K562 (cell line): ENCODE results near the gene ZNHIT3. TPM values are rescaled to one million over a fixed set of nuclear protein-coding genes. Genes with fewer than 3 reads are reported as not detected.

Experiments used
- ATAC-seq: fragments of 200-7000 bp; cut with Tn5 transposase; 3 replicates; pipeline ENCODE4 v1.9.1; 2020; ENCODE audit warnings: moderate library complexity
- BruUV-seq: library from RNA; stranded (reverse); fragments of 400-500 nt; replicated peaks from 2 replicates; lab custom pipeline; 2021; lab: Mats Ljungman, UMichigan
- CTCF ChIA-PET: fragments of 300-600 bp; formaldehyde crosslinking; extraction: SDS; loops from one replicate; lab custom pipeline; 2021; ENCODE audit warnings: low intra/inter-chr PET ratio; lab: Yijun Ruan, JAX
- POLR2A ChIA-PET: fragments of 300-600, 350-650 bp; sonication (Branson Sonifier 250); formaldehyde crosslinking; extraction: SDS; loops from one replicate; lab custom pipeline; 2021; ENCODE audit warnings: antibody characterized with exemption, inconsistent platforms; lab: Yijun Ruan, JAX
- DNase-seq, 4 experiments: peaks; one replicate each; pipeline versions ENCODE4 v3.0.0 to v3.0.0-alpha.2; 2011 to 2018; ENCODE audit warnings: low spot score in 3 of 4, mixed read lengths in 3 of 4; ENCODE audit errors: extremely low read depth in 1 of 4
- FAIRE-seq: peaks from 2 replicates; lab custom pipeline; 2011; peaks lifted over from hg19 to GRCh38; lab: Jason Lieb, UNC
- H2AFZ ChIP-seq: 2 replicates; pipeline ENCODE4 v1.6.0; 2011; ENCODE audit warnings: low read depth, low read length, control low read depth, inconsistent platforms
- H3K27ac ChIP-seq: fragments of 200-600 bp; 3 replicates; pipeline ENCODE4 v1.8.0; 2011; ENCODE audit warnings: low read depth, mild to moderate bottlenecking, control low read depth, inconsistent platforms, low read length, moderate library complexity, mixed read lengths; ENCODE audit errors: extremely low read depth
- H3K27me3 ChIP-seq, 2 experiments: fragments of 300-600 bp in 1 of 2; 2 replicates in 1 of 2; 3 replicates in 1 of 2; pipeline versions ENCODE4 v1.6.0 to v1.8.0; 2011; ENCODE audit warnings: inconsistent platforms in 2 of 2, low read length in 2 of 2, mild to moderate bottlenecking in 1 of 2, mixed read lengths in 1 of 2, moderate library complexity in 1 of 2; ENCODE audit not compliant: control insufficient read depth in 2 of 2, insufficient read depth in 2 of 2
- H3K36me3 ChIP-seq: fragments of 300-600 bp; 3 replicates; pipeline ENCODE4 v1.8.0; 2011; ENCODE audit warnings: mild to moderate bottlenecking, low read length, inconsistent platforms; ENCODE audit not compliant: control insufficient read depth, insufficient read depth
- H3K4me1 ChIP-seq, 2 experiments: fragments of 200-600 bp in 1 of 2; replicated peaks in 1 of 2; 2 replicates in 1 of 2; 3 replicates in 1 of 2; pipeline versions ENCODE4 v1.5.1 to v1.8.0; 2011; ENCODE audit warnings: inconsistent platforms in 2 of 2, low read length in 2 of 2, mild to moderate bottlenecking in 1 of 2, mixed read lengths in 1 of 2, moderate library complexity in 1 of 2; ENCODE audit not compliant: control insufficient read depth in 2 of 2, insufficient read depth in 2 of 2
- H3K4me2 ChIP-seq: 2 replicates; pipeline ENCODE4 v1.6.1; 2011; ENCODE audit warnings: low read length, control low read depth, inconsistent platforms, mixed read lengths; ENCODE audit not compliant: insufficient read depth
- H3K4me3 ChIP-seq: fragments of 200-600 bp; sonication (generic), shearing (Covaris generic); 2 replicates; pipeline ENCODE4 v1.5.1; 2016; ENCODE audit warnings: control low read depth, inconsistent platforms
- H3K79me2 ChIP-seq: fragments of 200-600 bp; 3 replicates; pipeline ENCODE4 v1.8.0; 2011; ENCODE audit warnings: low read length, inconsistent platforms; ENCODE audit not compliant: control insufficient read depth, insufficient read depth
- H3K9ac ChIP-seq, 2 experiments: 2 replicates each; pipeline versions ENCODE4 v1.6.0 to v1.6.1; 2011; ENCODE audit warnings: low read depth in 2 of 2, low read length in 2 of 2, control low read depth in 1 of 2, inconsistent platforms in 1 of 2, mild to moderate bottlenecking in 1 of 2, mixed read lengths in 1 of 2; ENCODE audit not compliant: insufficient read depth in 1 of 2
- H3K9me1 ChIP-seq: one replicate; pipeline ENCODE4 v1.6.0; 2011; ENCODE audit warnings: inconsistent platforms, mild to moderate bottlenecking, low read length, moderate library complexity; ENCODE audit not compliant: control insufficient read depth, insufficient read depth
- H3K9me3 ChIP-seq: replicated peaks from 2 replicates; pipeline ENCODE4 v1.5.1; 2011; ENCODE audit warnings: low read depth, low read length, inconsistent platforms; ENCODE audit not compliant: control insufficient read depth, insufficient read depth
- H4K20me1 ChIP-seq: replicated peaks from 2 replicates; pipeline ENCODE4 v1.6.1; 2011; ENCODE audit warnings: low read length, inconsistent platforms, mixed read lengths; ENCODE audit not compliant: control insufficient read depth, insufficient read depth
- KAT7 ChIP-seq: sonication (generic); formaldehyde crosslinking; IDR thresholded peaks from 2 replicates; pipeline ENCODE4 v1.8.0; 2022; ENCODE audit warnings: missing genetic modification reagents, mild to moderate bottlenecking, borderline replicate concordance
- NCOR1 ChIP-seq: fragments of 450-650 bp; IDR thresholded peaks from 2 replicates; pipeline ENCODE4 v1.6.1; 2016; ENCODE audit warnings: mild to moderate bottlenecking, moderate library complexity
- NR2C1 ChIP-seq, 2 experiments: fragments of 450-650 bp; IDR thresholded peaks; 2 replicates each; pipeline ENCODE4 v1.6.1; 2017; ENCODE audit warnings: mild to moderate bottlenecking in 2 of 2, antibody characterized with exemption in 1 of 2, inconsistent platforms in 1 of 2, missing compliant biosample characterization in 1 of 2, missing genetic modification characterization in 1 of 2
- POLR2G ChIP-seq: fragments of 200-400 bp; formaldehyde crosslinking; IDR thresholded peaks from 2 replicates; pipeline ENCODE4 v1.6.1; 2017; ENCODE audit warnings: low read depth, mild to moderate bottlenecking, antibody characterized with exemption, low read length, moderate library complexity
- RBFOX2 ChIP-seq: fragments of 200-400 bp; formaldehyde crosslinking; IDR thresholded peaks from 2 replicates; pipeline ENCODE4 v1.6.1; 2017; ENCODE audit warnings: low read depth, mild to moderate bottlenecking, low read length, moderate library complexity
- SMARCB1 ChIP-seq: IDR thresholded peaks from 2 replicates; pipeline ENCODE4 v1.6.1; 2011; ENCODE audit warnings: improper control_type of control experiment, low read depth; ENCODE audit not compliant: insufficient read length
- TEAD2 ChIP-seq: fragments of 450-650 bp; IDR thresholded peaks from 2 replicates; pipeline ENCODE4 v1.6.1; 2016; ENCODE audit warnings: missing genetic modification characterization, control low read depth, missing compliant biosample characterization
- TOE1 ChIP-seq, 2 experiments: fragments of 450-650 bp in 1 of 2; sonication (generic) in 1 of 2; formaldehyde crosslinking in 1 of 2; IDR thresholded peaks; 2 replicates each; pipeline versions ENCODE4 v1.7.1 to v1.8.0; 2016 to 2022; ENCODE audit warnings: borderline replicate concordance in 2 of 2, mild to moderate bottlenecking in 2 of 2, antibody characterized with exemption in 1 of 2, inconsistent platforms in 1 of 2, low read depth in 1 of 2, missing genetic modification reagents in 1 of 2, moderate library complexity in 1 of 2
- ZEB2 ChIP-seq: fragments of 450-650 bp; IDR thresholded peaks from 2 replicates; pipeline ENCODE4 v1.6.1; 2016
- WGBS: fragments of 100-300 bp; shearing (Covaris generic); methylation state at CpG from one replicate; pipeline ENCODE4 v1.1.6; 2016; ENCODE audit warnings: low coverage, mixed read lengths; ENCODE audit not compliant: insufficient coverage; ENCODE audit errors: missing lambda C conversion rate; 5-methylcytosine and 5-hydroxymethylcytosine counted together
- in situ Hi-C: fragments of 300-500 bp; cut with MboI; formaldehyde crosslinking; loops from 4 replicates; pipeline ENCODE4 v1.15.0; 2018; ENCODE audit warnings: inconsistent platforms, mixed read lengths
- intact Hi-C: fragments of 100-400 bp; cut with micrococcal nuclease; formaldehyde crosslinking; loops from 2 replicates; pipeline ENCODE4 v1.14.2; 2022
- polyA plus RNA-seq, 8 experiments: library from polyadenylated mRNA; depleted of rRNA in 4 of 8; stranded (reverse) in 5 of 8; unstranded in 3 of 8; fragments of >200 nt; fragmentation: Nextera tagmentation in 2 of 8; fragmentation: Illumina TruSeq in 1 of 8; extraction: Ambion mirVana in 2 of 8; extraction: Trizol in 1 of 8; gene quantifications; 2 replicates each; pipeline versions ENCODE4 v1.2.1 to v1.2.3, GENCODE V29; 2011 to 2014; ENCODE audit warnings: inconsistent platforms in 1 of 8, missing spikeins in 1 of 8
- total RNA-seq, 7 experiments: library from RNA; depleted of rRNA in 6 of 7; stranded (reverse); fragments of >200 nt in 6 of 7; fragmentation: Illumina TruSeq in 2 of 7; extraction: Trizol in 2 of 7; gene quantifications; 2 replicates each; pipeline versions ENCODE4 v1.2.1 to v1.2.3, GENCODE V29; 2011 to 2021; ENCODE audit warnings: low replicate concordance in 1 of 7
- TF ChIP-seq, protein P1 (sequence below): sonication (generic); formaldehyde crosslinking; IDR thresholded peaks from 2 replicates; pipeline ENCODE4 v1.8.0; 2022; ENCODE audit warnings: mild to moderate bottlenecking, missing genetic modification reagents

Gene ZNHIT3
- total and polyA plus RNA-seq, 9 of the 15 experiments (the other 6 are each of a cell fraction or from before 2014, with no cell fraction given) = 45.0 to 300 (median 88.4) TPM

DNA sequence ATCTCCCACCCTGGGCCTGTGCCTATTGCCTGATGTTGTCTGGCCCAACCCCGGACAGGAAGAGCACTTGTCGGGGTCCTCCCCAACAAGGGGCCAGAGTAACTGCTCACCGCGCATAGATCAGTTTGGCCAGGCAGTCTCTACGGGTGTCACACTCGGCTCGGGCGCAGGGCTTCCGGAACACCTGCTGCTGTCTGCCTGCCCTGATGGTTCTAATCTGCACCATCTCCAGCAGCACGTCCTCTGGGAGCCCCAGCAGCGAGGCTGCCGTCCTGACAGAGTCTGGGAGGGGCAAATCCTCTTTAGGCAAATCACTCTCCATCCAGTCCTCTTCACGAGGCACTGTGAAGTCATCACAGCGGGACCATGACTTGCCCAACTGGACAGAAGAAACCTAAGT lies 24.2 kb downstream of the ZNHIT3 start:
- ChIA-PET CTCF (no interaction called here), POLR2A (interaction anchor here (0.6 kb wide), 1 partner anchor 176 kb away, joined by 3 read pairs; no protein-coding TSS in a partner anchor)
- DNase-seq (no peak), ATAC-seq (no peak), FAIRE-seq (no peak)
- Histone ChIP-seq H2AFZ (no peak overlapping the region), H3K4me1 (peaks cover 0 to 3% of the 10 kb centered on the region in 2 experiments; a peak in 1 of 5 replicates), H3K9me3 (no peaks in the 10 kb centered on the region), H3K79me2 (no peaks in the 10 kb centered on the region), H4K20me1 (peaks cover 6% of the 10 kb centered on the region; the same call in 1 of the 2 replicates), H3K27ac (no peak overlapping the region), H3K9ac (0 out of 4 replicates have a peak overlapping the region, but pooled peaks of 1 of the 2 experiments have one; percentile 55), H3K27me3 (no peaks in the 10 kb centered on the region), H3K4me3 (no peak overlapping the region), H3K4me2 (no peak overlapping the region), H3K36me3 (peaks cover 98% of the 10 kb centered on the region), H3K9me1 (no peaks in the 10 kb centered on the region)
- no TSS peak for BruUV-seq
- intact Hi-C loops (no loop called here), in situ Hi-C loops (no loop called here)
- 92% methylated on average over 14 of the region's 14 CpGs for WGBS
- TF ChIP-seq POLR2G (peak; percentile 55), TOE1 (IDR thresholded peaks at IDR 0.05; ENCODE audit: borderline replicate concordance) (no peak), TOE1 (CRISPR knock-in tag; IDR thresholded peaks at IDR 0.05; ENCODE audit: borderline replicate concordance, low read depth) (no peak), RBFOX2 (peak; percentile 44)

- in situ Hi-C loops (no loop called here), intact Hi-C loops (no loop called here)
- H3K79me2 ChIP-seq = no peaks in the 10 kb centered on the region
- H2AFZ ChIP-seq = no peak overlapping the region
- CTCF ChIA-PET = no interaction called here
- no peak overlapping the region for H3K4me3 ChIP-seq
- POLR2A ChIA-PET = interaction anchor here (0.6 to 0.7 kb wide), 2 partner anchors 11 to 364 kb away, joined by 3 to 6 read pairs; no protein-coding TSS in a partner anchor
- peaks cover 0 to 3% of the 10 kb centered on the region in 2 experiments; a peak in 1 of 5 replicates for H3K4me1 ChIP-seq
- H3K9ac ChIP-seq = peak overlapping the region in 1 of 2 experiments; percentile 33; a peak in 1 of 4 replicates
- H3K4me2 ChIP-seq = no peak overlapping the region
- no peaks in the 10 kb centered on the region for H3K9me1 ChIP-seq
- no peak overlapping the region for H3K27ac ChIP-seq
- H3K27me3 ChIP-seq = no peaks in the 10 kb centered on the region
- peaks cover 6% of the 10 kb centered on the region; the same call in 1 of the 2 replicates for H4K20me1 ChIP-seq
- FAIRE-seq (no peak), ATAC-seq (no peak), DNase-seq (no peak)
- WGBS = 100% methylated on average over 6 of the region's 6 CpGs
- H3K36me3 ChIP-seq = peaks cover 97% of the 10 kb centered on the region
- no peaks in the 10 kb centered on the region for H3K9me3 ChIP-seq
- BruUV-seq = no TSS peak
- TF ChIP-seq TEAD2 (tag) = no peak
- TF ChIP-seq, protein P1, sequence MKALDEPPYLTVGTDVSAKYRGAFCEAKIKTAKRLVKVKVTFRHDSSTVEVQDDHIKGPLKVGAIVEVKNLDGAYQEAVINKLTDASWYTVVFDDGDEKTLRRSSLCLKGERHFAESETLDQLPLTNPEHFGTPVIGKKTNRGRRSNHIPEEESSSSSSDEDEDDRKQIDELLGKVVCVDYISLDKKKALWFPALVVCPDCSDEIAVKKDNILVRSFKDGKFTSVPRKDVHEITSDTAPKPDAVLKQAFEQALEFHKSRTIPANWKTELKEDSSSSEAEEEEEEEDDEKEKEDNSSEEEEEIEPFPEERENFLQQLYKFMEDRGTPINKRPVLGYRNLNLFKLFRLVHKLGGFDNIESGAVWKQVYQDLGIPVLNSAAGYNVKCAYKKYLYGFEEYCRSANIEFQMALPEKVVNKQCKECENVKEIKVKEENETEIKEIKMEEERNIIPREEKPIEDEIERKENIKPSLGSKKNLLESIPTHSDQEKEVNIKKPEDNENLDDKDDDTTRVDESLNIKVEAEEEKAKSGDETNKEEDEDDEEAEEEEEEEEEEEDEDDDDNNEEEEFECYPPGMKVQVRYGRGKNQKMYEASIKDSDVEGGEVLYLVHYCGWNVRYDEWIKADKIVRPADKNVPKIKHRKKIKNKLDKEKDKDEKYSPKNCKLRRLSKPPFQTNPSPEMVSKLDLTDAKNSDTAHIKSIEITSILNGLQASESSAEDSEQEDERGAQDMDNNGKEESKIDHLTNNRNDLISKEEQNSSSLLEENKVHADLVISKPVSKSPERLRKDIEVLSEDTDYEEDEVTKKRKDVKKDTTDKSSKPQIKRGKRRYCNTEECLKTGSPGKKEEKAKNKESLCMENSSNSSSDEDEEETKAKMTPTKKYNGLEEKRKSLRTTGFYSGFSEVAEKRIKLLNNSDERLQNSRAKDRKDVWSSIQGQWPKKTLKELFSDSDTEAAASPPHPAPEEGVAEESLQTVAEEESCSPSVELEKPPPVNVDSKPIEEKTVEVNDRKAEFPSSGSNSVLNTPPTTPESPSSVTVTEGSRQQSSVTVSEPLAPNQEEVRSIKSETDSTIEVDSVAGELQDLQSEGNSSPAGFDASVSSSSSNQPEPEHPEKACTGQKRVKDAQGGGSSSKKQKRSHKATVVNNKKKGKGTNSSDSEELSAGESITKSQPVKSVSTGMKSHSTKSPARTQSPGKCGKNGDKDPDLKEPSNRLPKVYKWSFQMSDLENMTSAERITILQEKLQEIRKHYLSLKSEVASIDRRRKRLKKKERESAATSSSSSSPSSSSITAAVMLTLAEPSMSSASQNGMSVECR (CRISPR knock-in tag) = no peak
- no peak for TF ChIP-seq ZEB2
- TF ChIP-seq NCOR1 = no peak
- TF ChIP-seq NR2C1 (IDR thresholded peaks at IDR 0.05) = no peak
- TF ChIP-seq NR2C1 (tag; IDR thresholded peaks at IDR 0.05) = no peak
- no peak for TF ChIP-seq SMARCB1
- TF ChIP-seq KAT7 (CRISPR knock-in tag) = no peak
These were observed 24.7 kb downstream of the ZNHIT3 start for GRCh38 chr17:36511216-36511615.
